HEK293 (cell line): ENCODE results near the gene ORAI2.

Source experiments
- BCL11B ChIP-seq: fragments of 450-650 bp; formaldehyde crosslinking; IDR thresholded peaks from 2 replicates; pipeline ENCODE4 v1.5.1; 2016; ENCODE audit warnings: low read depth, missing biosample characterization, missing genetic modification characterization
- FEZF1 ChIP-seq: fragments of 450-650 bp; formaldehyde crosslinking; IDR thresholded peaks from 2 replicates; pipeline ENCODE4 v1.5.1; 2016; ENCODE audit warnings: missing biosample characterization, missing genetic modification characterization
- IKZF3 ChIP-seq: fragments of 450-650 bp; IDR thresholded peaks from 2 replicates; pipeline ENCODE4 v1.5.0; 2018; ENCODE audit warnings: missing biosample characterization, mild to moderate bottlenecking, missing genetic modification characterization, moderate library complexity
- KLF16 ChIP-seq: fragments of 450-650 bp; formaldehyde crosslinking; IDR thresholded peaks from 2 replicates; pipeline ENCODE4 v1.5.1; 2017; ENCODE audit warnings: missing biosample characterization, missing genetic modification characterization
- KLF9 ChIP-seq: fragments of 450-650 bp; formaldehyde crosslinking; IDR thresholded peaks from 2 replicates; pipeline ENCODE4 v1.5.1; 2016; ENCODE audit warnings: missing biosample characterization, missing genetic modification characterization, low read depth
- MEIS1 ChIP-seq: sonication (generic); formaldehyde crosslinking; IDR thresholded peaks from 2 replicates; pipeline ENCODE4 v1.8.1; 2022; ENCODE audit warnings: missing genetic modification reagents, mild to moderate bottlenecking, borderline replicate concordance
- SALL2 ChIP-seq: fragments of 450-650 bp; formaldehyde crosslinking; IDR thresholded peaks from 2 replicates; pipeline ENCODE4 v1.5.0; 2017; ENCODE audit warnings: missing biosample characterization, mild to moderate bottlenecking, missing genetic modification characterization, borderline replicate concordance
- SP7 ChIP-seq: fragments of 450-650 bp; formaldehyde crosslinking; IDR thresholded peaks from 2 replicates; pipeline ENCODE4 v1.5.1; 2016; ENCODE audit warnings: missing biosample characterization, missing genetic modification characterization
- WT1 ChIP-seq: fragments of 450-650 bp; formaldehyde crosslinking; IDR thresholded peaks from 2 replicates; pipeline ENCODE4 v1.5.1; 2016; ENCODE audit warnings: missing biosample characterization, missing genetic modification characterization
- ZNF132 ChIP-seq: fragments of 450-650 bp; formaldehyde crosslinking; IDR thresholded peaks from 2 replicates; pipeline ENCODE4 v1.5.1; 2017; ENCODE audit warnings: missing biosample characterization, missing genetic modification characterization, borderline replicate concordance
- ZNF155 ChIP-seq: fragments of 450-650 bp; formaldehyde crosslinking; IDR thresholded peaks from 2 replicates; pipeline ENCODE4 v1.5.1; 2016; ENCODE audit warnings: missing biosample characterization, missing genetic modification characterization
- ZNF175 ChIP-seq: fragments of 450-650 bp; formaldehyde crosslinking; IDR thresholded peaks from 2 replicates; pipeline ENCODE4 v1.5.1; 2016; ENCODE audit warnings: missing biosample characterization, missing genetic modification characterization
- ZNF184 ChIP-seq: fragments of 450-650 bp; IDR thresholded peaks from 2 replicates; pipeline ENCODE4 v1.5.1; 2018; ENCODE audit warnings: missing biosample characterization, mild to moderate bottlenecking, missing genetic modification characterization
- ZNF23 ChIP-seq: fragments of 450-650 bp; formaldehyde crosslinking; IDR thresholded peaks from 2 replicates; pipeline ENCODE4 v1.5.1; 2016; ENCODE audit warnings: missing biosample characterization, missing genetic modification characterization, borderline replicate concordance
- ZNF302 ChIP-seq: fragments of 450-650 bp; formaldehyde crosslinking; IDR thresholded peaks from 2 replicates; pipeline ENCODE4 v1.5.1; 2016; ENCODE audit warnings: missing biosample characterization, missing genetic modification characterization, low read depth
- ZNF362 ChIP-seq: fragments of 450-650 bp; formaldehyde crosslinking; IDR thresholded peaks from 2 replicates; pipeline ENCODE4 v1.5.1; 2016; ENCODE audit warnings: missing biosample characterization, missing genetic modification characterization
- ZNF366 ChIP-seq: fragments of 450-650 bp; formaldehyde crosslinking; conservative IDR thresholded peaks from 2 replicates; pipeline ENCODE4 v1.5.1; 2016; ENCODE audit warnings: missing biosample characterization, missing genetic modification characterization
- ZNF398 ChIP-seq: fragments of 450-650 bp; formaldehyde crosslinking; IDR thresholded peaks from 2 replicates; pipeline ENCODE4 v1.5.1; 2017; ENCODE audit warnings: missing biosample characterization, missing genetic modification characterization
- ZNF473 ChIP-seq: fragments of 450-650 bp; formaldehyde crosslinking; IDR thresholded peaks from 2 replicates; pipeline ENCODE4 v1.5.1; 2017; ENCODE audit warnings: missing biosample characterization, missing genetic modification characterization
- ZNF501 ChIP-seq: fragments of 450-650 bp; formaldehyde crosslinking; IDR thresholded peaks from 2 replicates; pipeline ENCODE4 v1.5.1; 2016; ENCODE audit warnings: missing biosample characterization, missing genetic modification characterization
- ZNF530 ChIP-seq: fragments of 450-650 bp; formaldehyde crosslinking; IDR thresholded peaks from 2 replicates; pipeline ENCODE4 v1.5.1; 2016; ENCODE audit warnings: low read depth, missing biosample characterization, missing genetic modification characterization
- ZNF548 ChIP-seq: fragments of 450-650 bp; formaldehyde crosslinking; IDR thresholded peaks from 2 replicates; pipeline ENCODE4 v1.5.1; 2016; ENCODE audit warnings: missing biosample characterization, missing genetic modification characterization
- ZNF571 ChIP-seq: fragments of 450-650 bp; formaldehyde crosslinking; IDR thresholded peaks from 2 replicates; pipeline ENCODE4 v1.5.0; 2017; ENCODE audit warnings: missing biosample characterization, missing genetic modification characterization
- ZNF701 ChIP-seq: fragments of 450-650 bp; formaldehyde crosslinking; IDR thresholded peaks from 2 replicates; pipeline ENCODE4 v1.5.1; 2016; ENCODE audit warnings: missing biosample characterization, missing genetic modification characterization
- ZNF704 ChIP-seq: fragments of 450-650 bp; formaldehyde crosslinking; IDR thresholded peaks from 2 replicates; pipeline ENCODE4 v1.5.1; 2016; ENCODE audit warnings: missing biosample characterization, missing genetic modification characterization
- ZNF747 ChIP-seq: fragments of 450-650 bp; formaldehyde crosslinking; IDR thresholded peaks from 2 replicates; pipeline ENCODE4 v1.5.1; 2016; ENCODE audit warnings: missing biosample characterization, missing genetic modification characterization
- ZNF768 ChIP-seq: fragments of 450-650 bp; formaldehyde crosslinking; IDR thresholded peaks from 2 replicates; pipeline ENCODE4 v1.5.1; 2018; ENCODE audit warnings: missing biosample characterization, mild to moderate bottlenecking, missing genetic modification characterization
- ZSCAN23 ChIP-seq: fragments of 450-650 bp; formaldehyde crosslinking; IDR thresholded peaks from 2 replicates; pipeline ENCODE4 v1.5.1; 2016; ENCODE audit warnings: missing biosample characterization, missing genetic modification characterization
- ZSCAN30 ChIP-seq: fragments of 450-650 bp; IDR thresholded peaks from 2 replicates; pipeline ENCODE4 v1.5.1; 2018; ENCODE audit warnings: missing biosample characterization, mild to moderate bottlenecking, missing genetic modification characterization, moderate library complexity
- TF ChIP-seq, protein P1 (sequence below): fragments of 450-650 bp; formaldehyde crosslinking; IDR thresholded peaks from 2 replicates; pipeline ENCODE4 v1.5.1; 2017; ENCODE audit warnings: missing biosample characterization, missing genetic modification characterization
- TF ChIP-seq, protein P2 (sequence below): fragments of 450-650 bp; formaldehyde crosslinking; IDR thresholded peaks from 2 replicates; pipeline ENCODE4 v1.5.1; 2017; ENCODE audit warnings: missing biosample characterization, missing genetic modification characterization
- TF ChIP-seq, protein P3 (sequence below): fragments of 450-650 bp; formaldehyde crosslinking; IDR thresholded peaks from 2 replicates; pipeline ENCODE4 v1.5.1; 2016; ENCODE audit warnings: missing biosample characterization, missing genetic modification characterization

Gene ORAI2

GRCh38 chr7:102395873-102396709 is 37.3 kb upstream of the ORAI2 start, which contains the start of gene PRKRIP1 (continued):
- peak; percentile 33; the same call in 1 of the 2 replicates for TF ChIP-seq FEZF1 (tag by site-specific recombination)
- TF ChIP-seq ZNF184 = no peak
- no peak for TF ChIP-seq ZNF473 (tag by site-specific recombination)
- 0 out of 2 replicates have a peak, but pooled peaks have one; percentile 9 for TF ChIP-seq ZNF501
- TF ChIP-seq ZNF398 (tag by site-specific recombination) = no peak
- TF ChIP-seq ZNF548 (tag by site-specific recombination) = no peak
- TF ChIP-seq ZNF768 (tag by site-specific recombination) = no peak
- no peak for TF ChIP-seq ZNF747 (tag by site-specific recombination)
- peak; percentile 54; the same call in 1 of the 2 replicates for TF ChIP-seq WT1 (tag by site-specific recombination)
- TF ChIP-seq ZNF302 (tag by site-specific recombination) = no peak
- peak; percentile 53 for TF ChIP-seq KLF9 (tag by site-specific recombination)
- TF ChIP-seq ZNF23 (tag by site-specific recombination) = no peak
- TF ChIP-seq ZSCAN23 (tag by site-specific recombination) = no peak
- TF ChIP-seq ZNF366 (tag by site-specific recombination) = no peak
- no peak for TF ChIP-seq ZNF704
- no peak for TF ChIP-seq ZNF530 (tag by site-specific recombination)
- TF ChIP-seq ZSCAN30 (tag by site-specific recombination) = 0 out of 2 replicates have a peak, but pooled peaks have one; percentile 31
- TF ChIP-seq ZNF571 (tag by site-specific recombination) = no peak
- no peak for TF ChIP-seq SALL2 (tag by site-specific recombination)
- TF ChIP-seq MEIS1 (CRISPR knock-in tag) = no peak
- no peak for TF ChIP-seq BCL11B (tag by site-specific recombination)
- TF ChIP-seq SP7 (tag by site-specific recombination) = peak; percentile 61; the same call in 1 of the 2 replicates
- no peak for TF ChIP-seq ZNF175
- TF ChIP-seq, protein P1, sequence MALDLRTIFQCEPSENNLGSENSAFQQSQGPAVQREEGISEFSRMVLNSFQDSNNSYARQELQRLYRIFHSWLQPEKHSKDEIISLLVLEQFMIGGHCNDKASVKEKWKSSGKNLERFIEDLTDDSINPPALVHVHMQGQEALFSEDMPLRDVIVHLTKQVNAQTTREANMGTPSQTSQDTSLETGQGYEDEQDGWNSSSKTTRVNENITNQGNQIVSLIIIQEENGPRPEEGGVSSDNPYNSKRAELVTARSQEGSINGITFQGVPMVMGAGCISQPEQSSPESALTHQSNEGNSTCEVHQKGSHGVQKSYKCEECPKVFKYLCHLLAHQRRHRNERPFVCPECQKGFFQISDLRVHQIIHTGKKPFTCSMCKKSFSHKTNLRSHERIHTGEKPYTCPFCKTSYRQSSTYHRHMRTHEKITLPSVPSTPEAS (tag by site-specific recombination) = no peak
- no peak for TF ChIP-seq ZNF701 (tag by site-specific recombination)
- TF ChIP-seq, protein P2, sequence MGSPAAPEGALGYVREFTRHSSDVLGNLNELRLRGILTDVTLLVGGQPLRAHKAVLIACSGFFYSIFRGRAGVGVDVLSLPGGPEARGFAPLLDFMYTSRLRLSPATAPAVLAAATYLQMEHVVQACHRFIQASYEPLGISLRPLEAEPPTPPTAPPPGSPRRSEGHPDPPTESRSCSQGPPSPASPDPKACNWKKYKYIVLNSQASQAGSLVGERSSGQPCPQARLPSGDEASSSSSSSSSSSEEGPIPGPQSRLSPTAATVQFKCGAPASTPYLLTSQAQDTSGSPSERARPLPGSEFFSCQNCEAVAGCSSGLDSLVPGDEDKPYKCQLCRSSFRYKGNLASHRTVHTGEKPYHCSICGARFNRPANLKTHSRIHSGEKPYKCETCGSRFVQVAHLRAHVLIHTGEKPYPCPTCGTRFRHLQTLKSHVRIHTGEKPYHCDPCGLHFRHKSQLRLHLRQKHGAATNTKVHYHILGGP (tag by site-specific recombination) = no peak
- TF ChIP-seq IKZF3 (tag by site-specific recombination) = no peak
- TF ChIP-seq ZNF132 (tag by site-specific recombination) = no peak
- no peak for TF ChIP-seq ZNF155
- TF ChIP-seq ZNF362 = no peak
- no peak; the same call in 1 of the 2 replicates for TF ChIP-seq KLF16 (tag by site-specific recombination)
- TF ChIP-seq, protein P3, sequence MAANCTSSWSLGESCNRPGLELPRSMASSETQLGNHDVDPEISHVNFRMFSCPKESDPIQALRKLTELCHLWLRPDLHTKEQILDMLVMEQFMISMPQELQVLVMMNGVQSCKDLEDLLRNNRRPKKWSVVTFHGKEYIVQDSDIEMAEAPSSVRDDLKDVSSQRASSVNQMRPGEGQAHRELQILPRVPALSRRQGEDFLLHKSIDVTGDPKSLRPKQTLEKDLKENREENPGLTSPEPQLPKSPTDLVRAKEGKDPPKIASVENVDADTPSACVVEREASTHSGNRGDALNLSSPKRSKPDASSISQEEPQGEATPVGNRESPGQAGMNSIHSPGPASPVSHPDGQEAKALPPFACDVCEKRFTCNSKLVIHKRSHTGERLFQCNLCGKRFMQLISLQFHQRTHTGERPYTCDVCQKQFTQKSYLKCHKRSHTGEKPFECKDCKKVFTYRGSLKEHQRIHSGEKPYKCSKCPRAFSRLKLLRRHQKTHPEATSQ (tag by site-specific recombination) = peak; percentile 47; the same call in 1 of the 2 replicates
